Measurements from ENCODE around the gene TMBIM4. TPM values are rescaled to one million over a fixed set of nuclear protein-coding genes. Genes with fewer than 3 reads are reported as not detected.

Gene TMBIM4
- total RNA-seq, 1 experiment from 2014 or later = 36.3 TPM

- ChIA-PET POLR2A (ENCODE audit: unreplicated experiment) (interaction anchor here (0.7 kb wide), 1 partner anchor 963 kb away, joined by 3 read pairs; no protein-coding TSS in a partner anchor), CTCF (interaction anchor here (0.6 kb wide), 1 partner anchor 1476 kb away, joined by 3 read pairs; no protein-coding TSS in a partner anchor)
- H3K4me2 ChIP-seq (ENCODE audit: low read length) = no peak overlapping the region
- ATAC-seq (no peak), DNase-seq (no peak)
- peaks cover 13% of the 10 kb centered on the region for H3K27me3 ChIP-seq (ENCODE audit: low read length)
- no peak overlapping the region for H3K4me3 ChIP-seq (ENCODE audit: low read length)
- H3K79me2 ChIP-seq (ENCODE audit: low read length) = no peaks in the 10 kb centered on the region
- H3K9me2 ChIP-seq (replicated peaks; ENCODE audit: low read length) = no peaks in the 10 kb centered on the region
- H3K9me3 ChIP-seq (ENCODE audit: low read length) = no peaks in the 10 kb centered on the region
- no peaks in the 10 kb centered on the region for H3K4me1 ChIP-seq (ENCODE audit: insufficient read depth, low read length)
- H4K20me1 ChIP-seq (ENCODE audit: low read length) = no peaks in the 10 kb centered on the region
- no peak overlapping the region for H3K27ac ChIP-seq (ENCODE audit: low read length)
- no TSS peak for BruUV-seq (replicated peaks)
- TF ChIP-seq, protein P1, sequence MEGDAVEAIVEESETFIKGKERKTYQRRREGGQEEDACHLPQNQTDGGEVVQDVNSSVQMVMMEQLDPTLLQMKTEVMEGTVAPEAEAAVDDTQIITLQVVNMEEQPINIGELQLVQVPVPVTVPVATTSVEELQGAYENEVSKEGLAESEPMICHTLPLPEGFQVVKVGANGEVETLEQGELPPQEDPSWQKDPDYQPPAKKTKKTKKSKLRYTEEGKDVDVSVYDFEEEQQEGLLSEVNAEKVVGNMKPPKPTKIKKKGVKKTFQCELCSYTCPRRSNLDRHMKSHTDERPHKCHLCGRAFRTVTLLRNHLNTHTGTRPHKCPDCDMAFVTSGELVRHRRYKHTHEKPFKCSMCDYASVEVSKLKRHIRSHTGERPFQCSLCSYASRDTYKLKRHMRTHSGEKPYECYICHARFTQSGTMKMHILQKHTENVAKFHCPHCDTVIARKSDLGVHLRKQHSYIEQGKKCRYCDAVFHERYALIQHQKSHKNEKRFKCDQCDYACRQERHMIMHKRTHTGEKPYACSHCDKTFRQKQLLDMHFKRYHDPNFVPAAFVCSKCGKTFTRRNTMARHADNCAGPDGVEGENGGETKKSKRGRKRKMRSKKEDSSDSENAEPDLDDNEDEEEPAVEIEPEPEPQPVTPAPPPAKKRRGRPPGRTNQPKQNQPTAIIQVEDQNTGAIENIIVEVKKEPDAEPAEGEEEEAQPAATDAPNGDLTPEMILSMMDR (conservative IDR thresholded peaks at IDR 0.05; ENCODE audit: low read depth, low read length) = no peak
- no peak for TF ChIP-seq EZH2phosphoT487 (IDR thresholded peaks at IDR 0.05; ENCODE audit: borderline replicate concordance, low read length)
- no peak for TF ChIP-seq EZH2 (IDR thresholded peaks at IDR 0.05; ENCODE audit: low read length, unreplicated experiment)
- H3F3A ChIP-seq (ENCODE audit: low read length, unreplicated experiment) = no peaks in the 10 kb centered on the region
- intact Hi-C loops (cut with micrococcal nuclease) = no loop called here
- H3K36me3 ChIP-seq (ENCODE audit: low read depth, low read length) = no peaks in the 10 kb centered on the region
- H3K9ac ChIP-seq (ENCODE audit: low read length) = no peak overlapping the region
- H2AFZ ChIP-seq (ENCODE audit: low read length) = no peak overlapping the region
These were observed 21.8 kb upstream of the TMBIM4 start for GRCh38 chr12:66191547-66192126.

- intact Hi-C loops (cut with micrococcal nuclease) = no loop called here
- no peak overlapping the region for H3K27ac ChIP-seq (ENCODE audit: low read length)
- no peaks in the 10 kb centered on the region for H3K9me3 ChIP-seq (ENCODE audit: low read length)
- peaks cover 9% of the 10 kb centered on the region; the same call in 1 of the 2 replicates for H3K27me3 ChIP-seq (ENCODE audit: low read length)
- TF ChIP-seq EZH2 (IDR thresholded peaks at IDR 0.05; ENCODE audit: low read length, unreplicated experiment) = no peak
- no peak for TF ChIP-seq EZH2phosphoT487 (IDR thresholded peaks at IDR 0.05; ENCODE audit: borderline replicate concordance, low read length)
- TF ChIP-seq, protein P1 (conservative IDR thresholded peaks at IDR 0.05; ENCODE audit: low read depth, low read length) = no peak
- no peak overlapping the region for H3K4me3 ChIP-seq (ENCODE audit: low read length)
- no peaks in the 10 kb centered on the region for H3K79me2 ChIP-seq (ENCODE audit: low read length)
- H3K4me1 ChIP-seq (ENCODE audit: insufficient read depth, low read length) = no peaks in the 10 kb centered on the region
- no peaks in the 10 kb centered on the region for H3F3A ChIP-seq (ENCODE audit: low read length, unreplicated experiment)
- H3K4me2 ChIP-seq (ENCODE audit: low read length) = no peak overlapping the region
- DNase-seq = peak; percentile 57
- no peaks in the 10 kb centered on the region for H3K9me2 ChIP-seq (replicated peaks; ENCODE audit: low read length)
- no peak overlapping the region for H3K9ac ChIP-seq (ENCODE audit: low read length)
- ATAC-seq = peak; percentile 59
- CTCF ChIA-PET = interaction anchor here (0.6 kb wide), 1 partner anchor 1475 kb away, joined by 3 read pairs; no protein-coding TSS in a partner anchor
- POLR2A ChIA-PET (ENCODE audit: unreplicated experiment) = interaction anchor here (0.7 kb wide), 1 partner anchor 964 kb away, joined by 3 read pairs; no protein-coding TSS in a partner anchor
- H3K36me3 ChIP-seq (ENCODE audit: low read depth, low read length) = no peaks in the 10 kb centered on the region
- H4K20me1 ChIP-seq (ENCODE audit: low read length) = no peaks in the 10 kb centered on the region
- no peak overlapping the region for H2AFZ ChIP-seq (ENCODE audit: low read length)
- no TSS peak for BruUV-seq (replicated peaks)
These were observed 20.9 kb upstream of the TMBIM4 start for GRCh38 chr12:66190519-66191370.

Measured in PC-3 (cell line).